IMR-90 (cell line): ENCODE results near the gene PLB1. TPM values are rescaled to one million over a fixed set of nuclear protein-coding genes. Genes with fewer than 3 reads are reported as not detected.

Source experiments
- ATAC-seq: fragments of 200-7000 bp; cut with Tn5 transposase; 2 replicates; pipeline ENCODE4 v1.9.1; 2020; ENCODE audit warnings: low read depth, mild to moderate bottlenecking, moderate library complexity
- BruUV-seq: library from RNA; stranded (reverse); fragments of 400-500 nt; replicated peaks from 2 replicates; lab custom pipeline; 2021; lab: Mats Ljungman, UMichigan
- CTCF ChIA-PET: fragments of 300-600 bp; formaldehyde crosslinking; extraction: SDS; loops from one replicate; lab custom pipeline; 2021; ENCODE audit warnings: antibody characterized with exemption; lab: Yijun Ruan, JAX
- POLR2A ChIA-PET: fragments of 300-600 bp; sonication (Branson Sonifier 250); formaldehyde crosslinking; loops from one replicate; lab custom pipeline; 2022; ENCODE audit warnings: antibody characterized with exemption; ENCODE audit not compliant: unreplicated experiment; lab: Charles Lee
- DNase-seq: peaks from one replicate; pipeline ENCODE4 v3.0.0; 2013
- H2AFZ ChIP-seq: replicated peaks from 2 replicates; pipeline ENCODE3; 2013; ENCODE audit warnings: low read length, mild to moderate bottlenecking; ENCODE audit not compliant: poor library complexity
- H2AK5ac ChIP-seq: 2 replicates; pipeline ENCODE4 v1.6.1; 2013; ENCODE audit warnings: low read depth, low read length, inconsistent platforms
- H2AK9ac ChIP-seq: replicated peaks from 2 replicates; pipeline ENCODE3; 2013; ENCODE audit warnings: mild to moderate bottlenecking, low read depth, low read length, moderate library complexity; ENCODE audit not compliant: poor library complexity
- H2BK120ac ChIP-seq: 2 replicates; pipeline ENCODE4 v1.6.1; 2013; ENCODE audit warnings: low read depth, low read length, inconsistent platforms
- H2BK15ac ChIP-seq: 3 replicates; pipeline ENCODE4 v1.6.1; 2013; ENCODE audit warnings: low read depth, low read length, inconsistent platforms
- H2BK20ac ChIP-seq: 2 replicates; pipeline ENCODE4 v1.6.1; 2013; ENCODE audit warnings: low read depth, mild to moderate bottlenecking, inconsistent platforms, low read length, moderate library complexity
- H2BK5ac ChIP-seq: 2 replicates; pipeline ENCODE4 v1.6.1; 2013; ENCODE audit warnings: mild to moderate bottlenecking, low read depth, low read length, inconsistent platforms; ENCODE audit not compliant: poor library complexity, severe bottlenecking
- H3K14ac ChIP-seq: replicated peaks from 2 replicates; pipeline ENCODE4 v1.6.1; 2013; ENCODE audit warnings: low read depth, low read length, inconsistent platforms
- H3K18ac ChIP-seq: 2 replicates; pipeline ENCODE4 v1.6.1; 2013; ENCODE audit warnings: low read depth, low read length, control low read depth
- H3K23ac ChIP-seq: 2 replicates; pipeline ENCODE4 v1.6.1; 2013; ENCODE audit warnings: low read depth, low read length, inconsistent platforms
- H3K27ac ChIP-seq: 2 replicates; pipeline ENCODE4 v1.5.1; 2013; ENCODE audit warnings: mild to moderate bottlenecking, control low read depth, low read length; ENCODE audit not compliant: insufficient read depth
- H3K27me3 ChIP-seq: 2 replicates; pipeline ENCODE4 v1.6.1; 2013; ENCODE audit warnings: low read length; ENCODE audit not compliant: control insufficient read depth, insufficient read depth
- H3K36me3 ChIP-seq: 2 replicates; pipeline ENCODE4 v1.6.1; 2013; ENCODE audit warnings: low read length, mixed read lengths; ENCODE audit not compliant: control insufficient read depth, insufficient read depth
- H3K4ac ChIP-seq: 2 replicates; pipeline ENCODE4 v1.6.1; 2013; ENCODE audit warnings: low read depth, low read length, inconsistent platforms
- H3K4me1 ChIP-seq: 2 replicates; pipeline ENCODE4 v1.6.1; 2013; ENCODE audit warnings: low read length, mixed read lengths; ENCODE audit not compliant: control insufficient read depth, insufficient read depth
- H3K4me2 ChIP-seq: 2 replicates; pipeline ENCODE4 v1.6.1; 2013; ENCODE audit warnings: low read depth, mild to moderate bottlenecking, control low read depth, low read length, moderate library complexity
- H3K4me3 ChIP-seq: 2 replicates; pipeline ENCODE4 v1.5.1; 2013; ENCODE audit warnings: low read depth, mild to moderate bottlenecking, control low read depth, low read length, moderate library complexity; ENCODE audit not compliant: insufficient read depth
- H3K56ac ChIP-seq: 2 replicates; pipeline ENCODE4 v1.6.1; 2013; ENCODE audit warnings: low read length, inconsistent platforms; ENCODE audit not compliant: insufficient read depth; ENCODE audit errors: extremely low read depth
- H3K79me1 ChIP-seq, 2 experiments: 2 replicates each; pipeline ENCODE4 v1.6.1; 2013; ENCODE audit warnings: low read length in 2 of 2, inconsistent platforms in 1 of 2, low read depth in 1 of 2
- H3K9ac ChIP-seq: 2 replicates; pipeline ENCODE4 v1.6.1; 2013; ENCODE audit warnings: low read depth, low read length, control low read depth
- H3K9me1 ChIP-seq: 2 replicates; pipeline ENCODE4 v1.6.1; 2013; ENCODE audit warnings: low read length, inconsistent platforms; ENCODE audit not compliant: insufficient read depth
- H3K9me3 ChIP-seq: 2 replicates; pipeline ENCODE4 v1.6.1; 2013; ENCODE audit warnings: low read length; ENCODE audit not compliant: control insufficient read depth, insufficient read depth
- H4K20me1 ChIP-seq: 2 replicates; pipeline ENCODE4 v1.6.1; 2013; ENCODE audit warnings: low read length, inconsistent platforms; ENCODE audit not compliant: insufficient read depth
- H4K5ac ChIP-seq: 2 replicates; pipeline ENCODE4 v1.6.1; 2013; ENCODE audit warnings: mild to moderate bottlenecking, low read depth, low read length, control low read depth
- H4K8ac ChIP-seq, 2 experiments: 2 replicates each; pipeline ENCODE4 v1.6.1; 2013; ENCODE audit warnings: low read depth in 2 of 2, low read length in 2 of 2, control low read depth in 1 of 2, inconsistent platforms in 1 of 2
- H4K91ac ChIP-seq: 2 replicates; pipeline ENCODE4 v1.6.1; 2013; ENCODE audit warnings: low read depth, low read length, inconsistent platforms; ENCODE audit not compliant: insufficient read depth
- BHLHE40 ChIP-seq: fragments of 150-350 bp; IDR thresholded peaks from 2 replicates; pipeline ENCODE4 v1.6.1; 2016; ENCODE audit warnings: mild to moderate bottlenecking, low read depth, low read length
- CEBPB ChIP-seq: IDR thresholded peaks from 2 replicates; pipeline ENCODE4 v1.6.1; 2012; ENCODE audit warnings: low read depth, low read length, improper control_type of control experiment
- CHD1 ChIP-seq: IDR thresholded peaks from 2 replicates; pipeline ENCODE4 v1.6.1; 2012; ENCODE audit warnings: low read depth, low read length, improper control_type of control experiment
- FOS ChIP-seq: fragments of 150-350 bp; IDR thresholded peaks from 2 replicates; pipeline ENCODE4 v1.6.1; 2016; ENCODE audit warnings: low read depth, low read length
- MAZ ChIP-seq: IDR thresholded peaks from 2 replicates; pipeline ENCODE4 v1.6.1; 2012; ENCODE audit warnings: low read depth, mild to moderate bottlenecking, low read length, improper control_type of control experiment, moderate library complexity, borderline replicate concordance
- MXI1 ChIP-seq: IDR thresholded peaks from 2 replicates; pipeline ENCODE4 v1.6.1; 2012; ENCODE audit warnings: low read depth, mild to moderate bottlenecking, low read length, moderate library complexity, borderline replicate concordance
- NFE2L2 ChIP-seq: fragments of 150-350 bp; IDR thresholded peaks from 2 replicates; pipeline ENCODE4 v1.6.1; 2016; ENCODE audit warnings: low read depth, mild to moderate bottlenecking, low read length
- POLR2A ChIP-seq: IDR thresholded peaks from 2 replicates; pipeline ENCODE4 v1.6.1; 2012; ENCODE audit warnings: mild to moderate bottlenecking, low read depth, low read length
- RFX5 ChIP-seq: IDR thresholded peaks from 2 replicates; pipeline ENCODE4 v1.8.0; 2012; ENCODE audit warnings: low read depth, mild to moderate bottlenecking, low read length, moderate library complexity
- SMC3 ChIP-seq: fragments of 150-350 bp; IDR thresholded peaks from 2 replicates; pipeline ENCODE4 v1.6.1; 2016; ENCODE audit warnings: low read depth, mild to moderate bottlenecking, antibody characterized with exemption, low read length, moderate library complexity
- WGBS, 2 experiments: methylation state at CpG; one replicate each; pipeline versions ENCODE4 v1.1.5 to v1.1.7; 2013; ENCODE audit warnings: missing lambda C conversion rate in 2 of 2; ENCODE audit not compliant: insufficient read length in 1 of 2; ENCODE audit errors: extremely low coverage in 2 of 2; 5-methylcytosine and 5-hydroxymethylcytosine counted together
- dilution Hi-C: fragments of 300-500 bp; cut with HindIII; formaldehyde crosslinking; loops from one replicate; pipeline ENCODE4 v1.14.3; 2018; ENCODE audit warnings: low sequenced_read_pairs; ENCODE audit not compliant: unreplicated experiment
- in situ Hi-C: fragments of 300-500 bp; cut with MboI; formaldehyde crosslinking; loops from 3 replicates; pipeline ENCODE4 v1.14.3; 2019; ENCODE audit warnings: low sequenced_read_pairs, inconsistent platforms, mixed read lengths
- intact Hi-C: fragments of 100-400 bp; cut with micrococcal nuclease; formaldehyde crosslinking; loops from 2 replicates; pipeline ENCODE4 v1.10.0; 2022
- polyA plus RNA-seq, 3 experiments: library from polyadenylated mRNA; depleted of rRNA; stranded (reverse); fragments of >200 nt; gene quantifications; 2 replicates each; pipeline ENCODE4 v1.2.3, GENCODE V29; 2012; ENCODE audit warnings: low replicate concordance in 1 of 3
- total RNA-seq: library from RNA; depleted of rRNA; stranded (reverse); fragments of >200 nt; gene quantifications from 2 replicates; pipeline ENCODE4 v1.2.3, GENCODE V29; 2012
- TF ChIP-seq, protein P1 (sequence below): conservative IDR thresholded peaks from 2 replicates; pipeline ENCODE4 v1.5.1; 2012; ENCODE audit warnings: mild to moderate bottlenecking, low read depth, low read length, improper control_type of control experiment
- TF ChIP-seq, protein P2 (sequence below): fragments of 150-350 bp; IDR thresholded peaks from 2 replicates; pipeline ENCODE4 v1.6.1; 2016; ENCODE audit warnings: low read depth, mild to moderate bottlenecking, low read length, moderate library complexity, borderline replicate concordance

Gene PLB1
- total and polyA plus RNA-seq, 2 of the 4 experiments (the other 2 are of a cell fraction) = 0.74 to 0.90 TPM

DNA sequence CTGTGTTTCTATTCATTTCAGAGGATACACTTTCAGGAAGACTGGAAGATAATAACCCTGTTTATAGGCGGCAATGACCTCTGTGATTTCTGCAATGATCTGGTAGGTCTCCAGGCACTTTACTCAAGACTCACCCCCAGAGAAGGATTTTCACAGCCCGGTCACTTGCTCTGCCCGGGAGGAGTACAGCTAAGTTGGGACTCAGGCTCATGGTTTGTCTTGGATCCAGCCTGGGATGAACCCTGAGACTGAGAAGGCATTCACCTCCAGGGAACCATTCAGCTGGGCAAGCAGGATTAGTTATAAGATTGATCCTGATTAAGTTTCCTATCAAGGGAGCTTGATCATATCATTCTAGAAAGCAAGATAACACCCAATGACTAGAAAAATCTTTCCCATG, 83.7 kb downstream of the PLB1 start:
- Histone ChIP-seq H2AK9ac (no peak overlapping the region), H2AFZ (no peak overlapping the region), H3K4me3 (no peak overlapping the region), H4K91ac (no peak overlapping the region), H3K56ac (no peak overlapping the region), H3K4me2 (no peak overlapping the region), H2BK20ac (0 out of 2 replicates have a peak overlapping the region, but pooled peaks have one; percentile 18), H3K27ac (no peak overlapping the region), H3K23ac (no peak overlapping the region; the same call in 1 of the 2 replicates), H3K9me1 (peaks cover 8% of the 10 kb centered on the region), H2AK5ac (peak overlapping the region; percentile 50), H4K5ac (no peak overlapping the region), H3K79me1 (no peaks in the 10 kb centered on the region), H3K18ac (no peak overlapping the region), H2BK120ac (0 out of 2 replicates have a peak overlapping the region, but pooled peaks have one; percentile 41), H3K36me3 (no peaks in the 10 kb centered on the region), H4K8ac (no peak overlapping the region), H3K9ac (no peak overlapping the region), H2BK15ac (peak overlapping the region; percentile 53; the same call in 2 of the 3 replicates), H3K4me1 (peaks cover 12% of the 10 kb centered on the region), H2BK5ac (no peak overlapping the region), H3K14ac (no peak overlapping the region; the same call in 1 of the 2 replicates), H4K20me1 (no peaks in the 10 kb centered on the region), H3K27me3 (no peaks in the 10 kb centered on the region), H3K9me3 (peaks cover 2% of the 10 kb centered on the region; the same call in 1 of the 2 replicates), H3K4ac (no peak overlapping the region)
- dilution Hi-C loops = no loop called here
- CTCF ChIA-PET = interaction anchor here (1.3 kb wide), 1 partner anchor 14 kb away, joined by 4 read pairs; no protein-coding TSS in a partner anchor
- intact Hi-C loops = loop anchor here (5.0 kb wide), 1 partner anchor 223 kb away; no protein-coding TSS in a partner anchor
- 90% methylated on average over 2 of the region's 3 CpGs; no CpG with 5 or more reads in 1 of the 2 experiments for WGBS, 2 experiments
- POLR2A ChIA-PET = no interaction called here
- in situ Hi-C loops = loop anchor here (25.0 kb wide), 1 partner anchor 333 kb away; no protein-coding TSS in a partner anchor
- no peak for DNase-seq
- ATAC-seq = no peak
- no TSS peak for BruUV-seq
- TF ChIP-seq RFX5 (no peak), SMC3 (no peak), MXI1 (no peak), CEBPB (no peak), CHD1 (no peak), NFE2L2 (no peak), FOS (no peak), BHLHE40 (no peak), MAZ (no peak), POLR2A (no peak)
- TF ChIP-seq, protein P1, sequence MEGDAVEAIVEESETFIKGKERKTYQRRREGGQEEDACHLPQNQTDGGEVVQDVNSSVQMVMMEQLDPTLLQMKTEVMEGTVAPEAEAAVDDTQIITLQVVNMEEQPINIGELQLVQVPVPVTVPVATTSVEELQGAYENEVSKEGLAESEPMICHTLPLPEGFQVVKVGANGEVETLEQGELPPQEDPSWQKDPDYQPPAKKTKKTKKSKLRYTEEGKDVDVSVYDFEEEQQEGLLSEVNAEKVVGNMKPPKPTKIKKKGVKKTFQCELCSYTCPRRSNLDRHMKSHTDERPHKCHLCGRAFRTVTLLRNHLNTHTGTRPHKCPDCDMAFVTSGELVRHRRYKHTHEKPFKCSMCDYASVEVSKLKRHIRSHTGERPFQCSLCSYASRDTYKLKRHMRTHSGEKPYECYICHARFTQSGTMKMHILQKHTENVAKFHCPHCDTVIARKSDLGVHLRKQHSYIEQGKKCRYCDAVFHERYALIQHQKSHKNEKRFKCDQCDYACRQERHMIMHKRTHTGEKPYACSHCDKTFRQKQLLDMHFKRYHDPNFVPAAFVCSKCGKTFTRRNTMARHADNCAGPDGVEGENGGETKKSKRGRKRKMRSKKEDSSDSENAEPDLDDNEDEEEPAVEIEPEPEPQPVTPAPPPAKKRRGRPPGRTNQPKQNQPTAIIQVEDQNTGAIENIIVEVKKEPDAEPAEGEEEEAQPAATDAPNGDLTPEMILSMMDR = no peak
- TF ChIP-seq, protein P2, sequence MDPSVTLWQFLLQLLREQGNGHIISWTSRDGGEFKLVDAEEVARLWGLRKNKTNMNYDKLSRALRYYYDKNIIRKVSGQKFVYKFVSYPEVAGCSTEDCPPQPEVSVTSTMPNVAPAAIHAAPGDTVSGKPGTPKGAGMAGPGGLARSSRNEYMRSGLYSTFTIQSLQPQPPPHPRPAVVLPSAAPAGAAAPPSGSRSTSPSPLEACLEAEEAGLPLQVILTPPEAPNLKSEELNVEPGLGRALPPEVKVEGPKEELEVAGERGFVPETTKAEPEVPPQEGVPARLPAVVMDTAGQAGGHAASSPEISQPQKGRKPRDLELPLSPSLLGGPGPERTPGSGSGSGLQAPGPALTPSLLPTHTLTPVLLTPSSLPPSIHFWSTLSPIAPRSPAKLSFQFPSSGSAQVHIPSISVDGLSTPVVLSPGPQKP = no peak
